Kidney glomerular epithelial cell (primary cell): ENCODE data around the gene OOSP4A.
"Not testable (repeated sequence)": the region's sequence is repeated elsewhere in the genome, so short reads cannot be mapped to it uniquely, and the experiment has no call there.

ENCODE experiments used
- DNase-seq: peaks from one replicate; lab custom pipeline; 2025; lab: John Stamatoyannopoulos, UW

OOSP4A gene

DNA sequence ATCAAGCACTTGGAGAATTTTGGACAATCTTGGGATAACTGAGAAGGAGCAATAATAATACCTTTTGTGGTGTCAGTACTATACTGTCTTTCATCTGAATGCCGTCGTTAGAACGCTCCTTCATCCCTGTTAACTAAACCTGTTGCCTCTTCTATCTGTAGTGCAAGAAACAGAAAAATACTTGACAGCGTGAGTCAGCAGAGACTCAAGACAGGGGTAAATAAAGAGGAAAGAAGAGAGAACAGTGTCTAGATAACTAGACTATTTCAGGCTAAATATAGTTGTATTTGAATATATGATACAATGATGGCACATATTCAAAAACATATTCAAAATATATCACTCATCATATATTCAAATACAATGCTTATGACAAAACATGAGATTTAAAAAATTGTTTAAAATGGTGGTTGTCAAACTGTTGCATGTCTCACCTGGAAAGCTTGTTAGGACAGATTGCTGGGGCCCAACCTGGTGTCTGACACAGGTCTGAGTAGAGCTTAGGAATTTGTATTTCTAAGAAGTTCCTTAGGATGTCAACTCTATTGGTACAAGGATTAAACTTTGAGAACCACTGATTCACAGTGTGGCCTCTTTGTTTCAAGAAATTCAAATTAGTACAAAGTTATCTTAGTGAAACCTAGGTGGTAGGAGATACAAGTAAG, 17.4 kb downstream of the OOSP4A start:
- DNase-seq, result no peak

DNA sequence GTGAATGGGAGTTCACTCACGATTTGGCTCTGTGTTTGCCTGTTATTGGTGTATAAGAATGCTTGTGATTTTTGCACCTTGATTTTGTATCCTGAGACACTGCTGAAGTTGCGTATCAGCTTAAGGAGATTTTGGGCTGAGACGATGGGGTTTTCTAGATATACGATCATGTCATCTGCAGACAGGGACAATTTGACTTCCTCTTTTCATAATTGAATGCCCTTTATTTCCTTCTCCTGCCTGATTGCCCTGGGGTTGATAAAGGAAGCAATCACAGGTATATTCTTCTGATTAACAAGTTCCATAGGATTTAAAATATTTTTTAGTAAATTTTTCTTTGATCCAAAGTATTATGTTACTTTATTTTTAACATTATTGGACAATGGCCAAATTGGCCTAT, 18.2 kb downstream of the OOSP4A start:
- DNase-seq, result not testable (repeated sequence)

DNA sequence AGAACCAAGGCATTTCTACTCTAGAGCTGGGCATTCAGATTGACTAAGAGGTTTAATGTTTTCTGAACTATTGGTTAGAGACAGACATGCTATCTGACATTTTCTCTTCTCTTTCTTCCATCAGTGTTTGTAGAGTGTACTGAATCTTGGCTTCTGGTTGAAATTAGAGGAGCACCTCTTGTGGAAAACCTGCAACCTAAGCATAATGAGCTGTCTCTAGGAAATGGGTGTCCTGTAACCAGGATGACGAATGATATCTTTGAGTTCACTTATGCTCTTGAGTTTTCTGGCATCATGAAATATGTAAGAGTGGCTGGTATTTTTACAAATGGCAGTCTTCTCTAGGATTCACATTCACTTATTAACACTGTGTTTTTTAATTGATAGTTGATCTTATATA, 19.4 kb downstream of the OOSP4A start:
- no peak for DNase-seq

DNA sequence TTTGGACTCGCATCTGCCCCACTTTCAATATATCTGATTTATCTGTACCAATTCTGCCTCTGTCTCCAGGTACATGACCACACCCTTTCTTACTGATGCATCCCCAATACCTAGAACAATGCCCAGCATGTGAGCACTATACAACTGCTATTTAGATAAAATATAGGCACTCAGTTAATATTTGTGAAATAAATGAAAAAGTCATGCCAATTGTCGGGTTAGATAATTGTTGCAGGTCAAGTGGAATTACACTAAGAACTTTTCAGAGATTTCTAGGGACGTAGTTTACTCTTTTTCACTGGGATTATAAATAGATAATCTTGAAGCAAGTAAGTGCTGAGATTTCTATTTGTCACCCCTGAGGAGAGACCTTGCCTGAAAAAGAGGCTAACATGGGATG, 20.5 kb downstream of the OOSP4A start:
- no peak for DNase-seq

DNA sequence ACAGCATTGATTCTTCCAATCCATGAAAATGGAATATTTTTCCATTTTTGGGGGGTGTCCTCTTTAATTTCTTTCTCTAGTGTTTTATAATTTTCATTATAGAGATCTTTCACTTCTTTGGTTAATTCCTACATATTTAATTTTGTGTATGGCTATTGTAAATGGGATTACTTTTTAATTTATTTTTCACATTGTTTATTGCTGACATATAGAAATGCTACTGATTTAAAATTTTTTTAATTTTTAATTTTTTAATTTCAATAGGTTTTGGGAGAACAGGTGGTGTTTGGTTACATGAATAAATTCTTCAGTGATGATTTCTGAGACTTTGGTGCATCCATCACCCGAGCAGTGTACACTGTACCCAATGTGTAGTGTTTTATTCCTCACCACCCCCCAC, 26.6 kb downstream of the OOSP4A start:
- no peak for DNase-seq

DNA sequence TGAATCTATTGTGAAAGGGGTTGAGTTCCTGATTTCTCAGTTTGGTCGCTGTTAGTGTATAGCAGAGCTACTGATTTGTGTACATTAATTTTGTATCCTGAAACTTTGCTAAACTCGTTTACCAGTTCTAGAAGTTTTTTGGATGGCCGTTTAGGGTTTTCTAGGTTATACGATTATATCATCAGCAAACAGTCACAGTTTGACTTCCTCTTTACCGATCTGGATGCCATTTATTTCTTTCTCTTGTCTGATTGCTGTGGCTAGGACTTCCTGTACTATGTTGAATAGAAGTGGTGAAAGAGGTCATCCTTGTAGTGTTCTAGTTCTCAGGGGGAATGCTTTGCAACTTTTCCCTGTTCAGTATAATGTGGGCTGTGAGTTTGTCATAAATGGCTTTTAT, 28.6 kb downstream of the OOSP4A start:
- DNase-seq, result no peak

DNA sequence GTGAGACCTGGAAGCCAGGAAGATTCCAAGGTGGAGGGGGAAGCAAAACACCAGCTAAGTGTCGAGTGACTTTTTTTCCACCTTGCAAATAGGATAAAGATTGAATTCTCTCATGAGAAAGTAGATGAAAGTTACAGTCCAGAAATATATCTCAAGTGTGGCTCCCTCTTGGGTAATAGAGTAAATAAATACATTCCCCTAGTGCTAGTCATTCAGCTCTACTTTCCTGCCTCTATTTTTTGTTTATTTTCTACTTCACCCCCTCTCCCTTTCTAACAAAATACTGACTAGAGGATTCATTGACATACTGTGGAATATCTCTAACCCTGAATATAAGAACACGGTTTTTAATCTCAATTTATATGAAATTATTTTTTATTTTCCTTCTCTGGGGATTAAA, 34.0 kb downstream of the OOSP4A start:
- no peak for DNase-seq

DNA sequence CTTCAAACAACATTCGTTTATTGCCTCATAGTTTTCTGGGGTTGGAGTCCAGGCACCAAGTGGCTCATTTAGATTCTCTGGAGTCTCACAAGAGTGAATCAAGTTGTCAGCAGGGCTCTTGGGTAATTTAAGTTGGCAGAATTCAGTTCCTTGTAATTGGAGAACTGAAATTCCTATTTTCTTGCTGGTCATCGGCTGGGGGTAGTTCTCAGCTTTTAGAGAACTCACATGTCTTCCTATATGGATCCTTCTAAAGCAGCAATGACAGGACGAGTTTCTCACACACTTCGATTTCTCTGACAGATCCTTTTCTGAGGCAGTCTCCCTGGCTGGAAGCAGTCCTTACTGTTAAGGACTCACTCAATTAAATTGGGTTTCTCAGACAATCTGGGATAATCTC, 35.9 kb downstream of the OOSP4A start:
- no peak for DNase-seq

DNA sequence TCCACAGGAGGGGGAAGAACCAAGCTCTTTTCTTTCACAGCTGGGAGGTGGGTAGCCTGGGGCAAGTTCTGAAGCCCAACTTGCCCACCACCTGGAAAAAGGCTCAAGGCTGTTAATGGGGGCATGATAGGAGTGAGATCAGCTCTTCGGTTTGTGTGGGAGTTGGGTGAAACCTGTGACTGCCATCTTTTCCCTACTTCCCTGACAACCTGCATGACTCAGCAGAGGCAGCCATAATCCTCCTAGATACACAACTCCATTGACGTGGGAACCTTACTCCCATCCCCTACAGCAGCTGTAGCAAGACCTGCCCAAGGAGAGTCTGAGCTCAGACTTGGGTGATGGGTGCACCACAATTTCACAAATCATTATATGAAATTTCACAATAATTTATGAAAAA, 39.9 kb downstream of the OOSP4A start:
- no peak for DNase-seq

DNA sequence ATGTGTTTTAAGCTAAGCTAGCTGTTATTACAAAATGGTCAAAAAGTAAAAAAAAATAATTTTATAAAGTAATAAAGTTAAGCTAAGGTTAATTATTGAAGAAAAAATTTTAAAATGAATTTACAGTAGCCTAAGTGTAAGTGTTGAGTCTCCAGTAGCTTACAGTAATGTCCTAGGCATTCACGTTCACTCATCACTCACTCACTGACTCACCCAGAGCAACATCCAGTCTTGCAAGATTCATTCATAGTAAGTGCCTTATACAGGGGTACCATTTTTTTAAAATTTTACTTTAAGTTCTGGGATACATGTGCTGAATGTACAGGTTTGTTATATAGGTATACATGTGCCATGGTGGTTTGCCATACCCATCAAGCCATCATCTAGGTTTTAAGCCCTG, 41.5 kb downstream of the OOSP4A start:
- DNase-seq, result no peak

DNA sequence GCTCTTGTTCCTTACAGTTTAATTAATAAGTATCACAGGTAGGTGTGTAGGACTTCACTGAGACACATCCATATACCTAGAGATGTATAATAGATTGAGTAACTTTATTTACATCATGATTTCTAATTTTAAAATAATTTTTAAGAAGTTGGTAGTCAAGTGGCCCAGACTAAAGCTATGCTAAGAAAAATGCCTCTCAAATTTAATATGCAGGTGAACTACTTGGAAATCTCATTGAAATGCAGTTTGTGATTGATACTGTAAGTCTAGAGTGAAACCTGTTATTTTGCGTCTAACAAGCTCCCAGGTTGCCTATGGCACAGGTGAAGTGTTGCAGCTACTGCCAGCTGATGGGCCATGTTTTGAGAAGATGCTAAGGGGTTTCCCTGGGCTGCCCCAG, 53.0 kb downstream of the OOSP4A start, which contains the start of gene OOSP4B:
OOSP4B (plus strand) TSS at position 301 of the 400 bp plus-strand sequence.
- no peak for DNase-seq

DNA sequence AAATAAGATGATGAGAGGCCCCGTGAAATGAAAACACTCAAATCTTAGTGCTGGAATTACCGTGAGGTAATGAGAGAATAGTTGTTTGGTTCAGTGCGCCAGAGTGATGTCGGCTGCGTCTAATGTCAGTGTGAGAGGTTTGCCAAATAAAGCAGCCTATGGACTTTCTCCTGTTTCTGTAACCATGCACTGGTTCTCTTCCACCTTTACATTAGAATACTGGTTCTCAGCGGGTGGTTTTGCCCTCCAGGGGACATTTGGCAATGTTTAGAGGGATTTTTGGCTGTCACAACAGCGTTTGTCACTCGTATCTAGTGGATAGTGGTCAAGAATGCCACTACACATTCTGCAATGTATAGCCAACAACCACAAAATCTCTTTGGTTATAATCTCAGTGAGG, 54.2 kb downstream of the OOSP4A start:
- DNase-seq, result no peak
